ENCODE data around the gene DVL2. TPM values are rescaled to one million over a fixed set of nuclear protein-coding genes. Genes with fewer than 3 reads are reported as not detected.

Gene DVL2
- total and polyA plus RNA-seq, 2 donors (not counting 3 experiments of a cell fraction or from before 2014, with no cell fraction given), result 17.2 to 55.9 TPM

- Histone ChIP-seq H3K36me3 (ENCODE audit: control insufficient read depth in 2 of 2, extremely low read depth in 1 of 2, insufficient read depth in 2 of 2, low read length in 2 of 2) (no peaks in the 10 kb centered on the region), H3K27me3 (ENCODE audit: control insufficient read depth in 2 of 2, insufficient read depth in 2 of 2, low read length in 2 of 2) (peaks cover 8 to 19% of the 10 kb centered on the region in 2 experiments), H3K9me1 (replicated peaks; ENCODE audit: control insufficient read depth, extremely low read depth, insufficient read depth, low read length) (no peaks in the 10 kb centered on the region), H3K4me3 (replicated peaks in 1 of 3; ENCODE audit: insufficient read depth in 1 of 3, low read depth in 1 of 3, low read length in 3 of 3) (no peak overlapping the region), H3K4me2 (ENCODE audit: insufficient read depth, low read length) (no peak overlapping the region), H3K9me3 (replicated peaks; ENCODE audit: control insufficient read depth, insufficient read depth, low read length) (no peaks in the 10 kb centered on the region), H3K9ac (replicated peaks; ENCODE audit: extremely low read depth, insufficient read depth, low read length) (no peak overlapping the region), H3K4me1 (ENCODE audit: control insufficient read depth, extremely low read depth, insufficient read depth, low read length) (peaks cover 9% of the 10 kb centered on the region), H3K79me2 (ENCODE audit: control insufficient read depth, insufficient read depth, low read length) (no peaks in the 10 kb centered on the region), H3K27ac (ENCODE audit: insufficient read depth, low read depth, low read length) (no peak overlapping the region), H4K20me1 (replicated peaks; ENCODE audit: control insufficient read depth, extremely low read depth, insufficient read depth, low read length) (no peaks in the 10 kb centered on the region), H2AFZ (ENCODE audit: low read depth, low read length) (no peak overlapping the region)
- TF ChIP-seq MYC (IDR thresholded peaks at IDR 0.05; ENCODE audit: low read depth, low read length), result no peak
- no peak for TF ChIP-seq EZH2 (IDR thresholded peaks at IDR 0.05; ENCODE audit: borderline replicate concordance, low read depth, low read length, severe bottlenecking)
- TF ChIP-seq CTCF (IDR thresholded peaks at IDR 0.05; ENCODE audit: extremely low read depth in 1 of 2, insufficient read depth in 1 of 2, low read depth in 1 of 2, low read length in 2 of 2), result no peak
- no peak for TF ChIP-seq GATA2 (IDR thresholded peaks at IDR 0.05; ENCODE audit: insufficient read depth, insufficient read length, low read depth, low read length)
- no peak for TF ChIP-seq JUN (IDR thresholded peaks at IDR 0.05; ENCODE audit: borderline replicate concordance, insufficient read depth, insufficient read length, low read depth)
- TF ChIP-seq POLR2A (IDR thresholded peaks at IDR 0.05; ENCODE audit: low read depth, low read length), result no peak
- no peak for TF ChIP-seq MAX (IDR thresholded peaks at IDR 0.05; ENCODE audit: insufficient read depth, insufficient read length)
- no peak for TF ChIP-seq POLR2AphosphoS5 (IDR thresholded peaks at IDR 0.05; ENCODE audit: insufficient read depth, low read depth, low read length)
- TF ChIP-seq FOS (IDR thresholded peaks at IDR 0.05; ENCODE audit: borderline replicate concordance, insufficient read depth, low read length), result no peak
- POLR2A ChIA-PET, result no interaction called here
- no TSS peak for BruUV-seq (replicated peaks)
- FAIRE-seq (no peak), DNase-seq (ENCODE audit: low read depth, low spot score) (no peak)
- intact Hi-C loops (cut with micrococcal nuclease) (no loop called here), dilution Hi-C loops (cut with MboI; ENCODE audit: extremely low pct_ligation_motif_present, low sequenced_read_pairs) (no loop called here)
- CTCF ChIA-PET, result interaction anchor here (1.0 to 10.2 kb wide), 2 partner anchors 13 to 238 kb away, joined by 3 to 170 read pairs; no protein-coding TSS in a partner anchor
Observed at GRCh38 chr17:7283471-7284216, 49.3 kb upstream of the DVL2 start.

Data from endothelial cell of umbilical vein (primary cell).